ENCODE data around the gene AK5.

Gene AK5

GRCh38 chr1:77594366-77595112 lies 312.7 kb downstream of the AK5 start:
- no peak for TF ChIP-seq CTCF (IDR thresholded peaks at IDR 0.05; ENCODE audit: low read length, missing control alignments)
- H3K4me3 ChIP-seq (replicated peaks; ENCODE audit: low read depth, low read length) = no peak overlapping the region
- no peak for DNase-seq (ENCODE audit: low read depth)

GRCh38 chr1:77597310-77597709 lies 315.5 kb downstream of the AK5 start:
- no peak overlapping the region for H3K4me3 ChIP-seq (replicated peaks; ENCODE audit: low read depth, low read length)
- DNase-seq (ENCODE audit: low read depth) = no peak
- no peak for TF ChIP-seq CTCF (IDR thresholded peaks at IDR 0.05; ENCODE audit: low read length, missing control alignments)

- TF ChIP-seq CTCF (IDR thresholded peaks at IDR 0.05; ENCODE audit: low read length, missing control alignments) = no peak
- no peak overlapping the region for H3K4me3 ChIP-seq (replicated peaks; ENCODE audit: low read depth, low read length)
- DNase-seq (ENCODE audit: low read depth) = peak; percentile 65
These were observed 323.6 kb downstream of the AK5 start for GRCh38 chr1:77605246-77606026.

GRCh38 chr1:77608893-77609292 lies 327.1 kb downstream of the AK5 start:
- H3K4me3 ChIP-seq (replicated peaks; ENCODE audit: low read depth, low read length) = no peak overlapping the region
- TF ChIP-seq CTCF (IDR thresholded peaks at IDR 0.05; ENCODE audit: low read length, missing control alignments) = no peak

More at GRCh38 chr1:77608893-77609292, 327.1 kb downstream of the AK5 start:
- no peak for DNase-seq (ENCODE audit: low read depth)
